ENCODE measurements around the gene PLAC8L1. TPM values are rescaled to one million over a fixed set of nuclear protein-coding genes. Genes with fewer than 3 reads are reported as not detected.

The PLAC8L1 gene
- total RNA-seq, 1 donor from 2014 or later = not detected

GRCh38 chr5:146049704-146050026 lies 55.7 kb downstream of the PLAC8L1 start:
- TF ChIP-seq POLR2A (IDR thresholded peaks at IDR 0.05) (no peak), POLR2AphosphoS5 (IDR thresholded peaks at IDR 0.05; ENCODE audit: insufficient read depth in 1 of 2, low read depth in 1 of 2) (no peak), CTCF (IDR thresholded peaks at IDR 0.05) (no peak)
- H3K36me3 ChIP-seq = no peaks in the 10 kb centered on the region
- intact Hi-C loops (cut with DNase I) = no loop called here
- no peaks in the 10 kb centered on the region for H3K27me3 ChIP-seq
- H3K4me3 ChIP-seq = no peak overlapping the region
- no peak for DNase-seq (ENCODE audit: extremely low spot score in 2 of 2)
- peaks cover 3% of the 10 kb centered on the region for H3K4me1 ChIP-seq
- H3K9me3 ChIP-seq = no peaks in the 10 kb centered on the region
- no peak overlapping the region for H3K27ac ChIP-seq

GRCh38 chr5:146048994-146049703 lies 56.2 kb downstream of the PLAC8L1 start:
- no peaks in the 10 kb centered on the region for H3K9me3 ChIP-seq
- no peaks in the 10 kb centered on the region for H3K36me3 ChIP-seq
- TF ChIP-seq POLR2AphosphoS5 (IDR thresholded peaks at IDR 0.05; ENCODE audit: insufficient read depth in 1 of 2, low read depth in 1 of 2) (no peak), CTCF (IDR thresholded peaks at IDR 0.05) (peak in 2 of 3 experiments; percentile 44 to 54), POLR2A (IDR thresholded peaks at IDR 0.05) (no peak)
- no peak for DNase-seq (ENCODE audit: extremely low spot score in 2 of 2)
- H3K4me1 ChIP-seq = peaks cover 3% of the 10 kb centered on the region
- no peaks in the 10 kb centered on the region for H3K27me3 ChIP-seq
- H3K27ac ChIP-seq = no peak overlapping the region
- no peak overlapping the region for H3K4me3 ChIP-seq
- intact Hi-C loops (cut with DNase I) = no loop called here

GRCh38 chr5:146047396-146047795 lies 58.0 kb downstream of the PLAC8L1 start:
- no peak overlapping the region for H3K27ac ChIP-seq
- DNase-seq (ENCODE audit: extremely low spot score in 2 of 2) = no peak
- H3K27me3 ChIP-seq = no peaks in the 10 kb centered on the region
- intact Hi-C loops (cut with DNase I) = no loop called here
- no peaks in the 10 kb centered on the region for H3K36me3 ChIP-seq
- H3K9me3 ChIP-seq = no peaks in the 10 kb centered on the region
- no peak overlapping the region for H3K4me3 ChIP-seq
- no peak for TF ChIP-seq POLR2AphosphoS5 (IDR thresholded peaks at IDR 0.05; ENCODE audit: insufficient read depth in 1 of 2, low read depth in 1 of 2)
- TF ChIP-seq POLR2A (IDR thresholded peaks at IDR 0.05) = no peak
- TF ChIP-seq CTCF (IDR thresholded peaks at IDR 0.05) = no peak
- peaks cover 3% of the 10 kb centered on the region for H3K4me1 ChIP-seq

- no peak for DNase-seq (ENCODE audit: extremely low spot score in 2 of 2)
- no peaks in the 10 kb centered on the region for H3K9me3 ChIP-seq
- no peak for TF ChIP-seq POLR2AphosphoS5 (IDR thresholded peaks at IDR 0.05; ENCODE audit: insufficient read depth in 1 of 2, low read depth in 1 of 2)
- TF ChIP-seq CTCF (IDR thresholded peaks at IDR 0.05) = no peak
- no peak for TF ChIP-seq POLR2A (IDR thresholded peaks at IDR 0.05)
- peaks cover 18% of the 10 kb centered on the region for H3K4me1 ChIP-seq
- H3K27me3 ChIP-seq = no peaks in the 10 kb centered on the region
- intact Hi-C loops (cut with DNase I) = no loop called here
- no peak overlapping the region for H3K27ac ChIP-seq
- no peaks in the 10 kb centered on the region for H3K36me3 ChIP-seq
- no peak overlapping the region for H3K4me3 ChIP-seq
Measured at GRCh38 chr5:146043722-146044121, 61.7 kb downstream of the PLAC8L1 start.

- intact Hi-C loops (cut with DNase I) = no loop called here
- H3K27me3 ChIP-seq = no peaks in the 10 kb centered on the region
- peaks cover 18% of the 10 kb centered on the region for H3K4me1 ChIP-seq
- TF ChIP-seq CTCF (IDR thresholded peaks at IDR 0.05) = no peak
- TF ChIP-seq POLR2A (IDR thresholded peaks at IDR 0.05) = no peak
- no peak for TF ChIP-seq POLR2AphosphoS5 (IDR thresholded peaks at IDR 0.05; ENCODE audit: insufficient read depth in 1 of 2, low read depth in 1 of 2)
- H3K36me3 ChIP-seq = no peaks in the 10 kb centered on the region
- H3K27ac ChIP-seq = no peak overlapping the region
- no peak overlapping the region for H3K4me3 ChIP-seq
- DNase-seq (ENCODE audit: extremely low spot score in 2 of 2) = no peak
- H3K9me3 ChIP-seq = no peaks in the 10 kb centered on the region
Measured at GRCh38 chr5:146042628-146043279, 62.6 kb downstream of the PLAC8L1 start.
